Measurements from ENCODE around the gene AMFR. TPM values are rescaled to one million over a fixed set of nuclear protein-coding genes. Genes with fewer than 3 reads are reported as not detected.
A peak's percentile ranks its signal among the peaks of the same experiment; 100 is the strongest.

AMFR gene
- total RNA-seq, 6 experiments from 2014 or later = 104 to 117 (median 112) TPM

DNA sequence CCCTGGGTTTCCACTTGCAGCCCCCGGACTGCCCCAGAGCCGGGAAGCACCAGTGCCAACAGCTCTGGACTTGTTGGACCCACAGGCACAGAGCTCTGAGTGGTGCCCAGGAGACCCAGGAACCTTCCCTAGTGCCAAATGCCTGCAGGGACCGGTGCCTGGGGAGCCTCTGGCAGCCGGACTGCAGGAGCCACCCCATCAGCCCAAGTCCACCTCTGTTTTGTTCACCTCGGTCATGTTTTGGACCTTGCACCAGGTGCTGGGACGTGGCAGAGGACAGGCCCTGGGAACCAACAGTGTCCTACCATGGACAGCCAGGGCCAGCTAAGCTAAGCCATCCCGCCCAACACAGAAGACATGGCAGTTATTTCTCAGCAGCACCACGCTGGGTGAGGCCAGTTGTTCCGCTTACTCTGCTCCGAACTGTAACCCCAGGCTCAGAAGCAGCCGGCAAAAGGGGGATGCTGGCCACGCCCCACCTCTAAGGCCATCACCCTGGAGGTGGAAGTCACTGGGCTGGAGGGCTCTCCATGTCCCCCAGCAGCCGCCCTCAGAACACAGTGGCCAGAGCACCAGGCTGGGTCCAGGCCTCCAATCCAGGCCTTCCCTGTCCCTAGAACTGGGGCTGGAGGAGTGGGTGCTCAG lies 79.8 kb downstream of the AMFR start:
- no peak overlapping the region for H3K27ac Mint-ChIP-seq
- peaks cover 12% of the 10 kb centered on the region for H3K4me1 Mint-ChIP-seq (ENCODE audit: low read depth)
- no peaks in the 10 kb centered on the region for H3K9me3 Mint-ChIP-seq
- no peak for DNase-seq
- peaks cover 13% of the 10 kb centered on the region for H3K27me3 Mint-ChIP-seq (ENCODE audit: insufficient read depth)
- H3K36me3 Mint-ChIP-seq (ENCODE audit: low read depth) = no peaks in the 10 kb centered on the region
- H3K4me3 Mint-ChIP-seq = no peak overlapping the region
- TF ChIP-seq, protein P1, sequence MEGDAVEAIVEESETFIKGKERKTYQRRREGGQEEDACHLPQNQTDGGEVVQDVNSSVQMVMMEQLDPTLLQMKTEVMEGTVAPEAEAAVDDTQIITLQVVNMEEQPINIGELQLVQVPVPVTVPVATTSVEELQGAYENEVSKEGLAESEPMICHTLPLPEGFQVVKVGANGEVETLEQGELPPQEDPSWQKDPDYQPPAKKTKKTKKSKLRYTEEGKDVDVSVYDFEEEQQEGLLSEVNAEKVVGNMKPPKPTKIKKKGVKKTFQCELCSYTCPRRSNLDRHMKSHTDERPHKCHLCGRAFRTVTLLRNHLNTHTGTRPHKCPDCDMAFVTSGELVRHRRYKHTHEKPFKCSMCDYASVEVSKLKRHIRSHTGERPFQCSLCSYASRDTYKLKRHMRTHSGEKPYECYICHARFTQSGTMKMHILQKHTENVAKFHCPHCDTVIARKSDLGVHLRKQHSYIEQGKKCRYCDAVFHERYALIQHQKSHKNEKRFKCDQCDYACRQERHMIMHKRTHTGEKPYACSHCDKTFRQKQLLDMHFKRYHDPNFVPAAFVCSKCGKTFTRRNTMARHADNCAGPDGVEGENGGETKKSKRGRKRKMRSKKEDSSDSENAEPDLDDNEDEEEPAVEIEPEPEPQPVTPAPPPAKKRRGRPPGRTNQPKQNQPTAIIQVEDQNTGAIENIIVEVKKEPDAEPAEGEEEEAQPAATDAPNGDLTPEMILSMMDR (IDR thresholded peaks at IDR 0.05) = no peak

DNA sequence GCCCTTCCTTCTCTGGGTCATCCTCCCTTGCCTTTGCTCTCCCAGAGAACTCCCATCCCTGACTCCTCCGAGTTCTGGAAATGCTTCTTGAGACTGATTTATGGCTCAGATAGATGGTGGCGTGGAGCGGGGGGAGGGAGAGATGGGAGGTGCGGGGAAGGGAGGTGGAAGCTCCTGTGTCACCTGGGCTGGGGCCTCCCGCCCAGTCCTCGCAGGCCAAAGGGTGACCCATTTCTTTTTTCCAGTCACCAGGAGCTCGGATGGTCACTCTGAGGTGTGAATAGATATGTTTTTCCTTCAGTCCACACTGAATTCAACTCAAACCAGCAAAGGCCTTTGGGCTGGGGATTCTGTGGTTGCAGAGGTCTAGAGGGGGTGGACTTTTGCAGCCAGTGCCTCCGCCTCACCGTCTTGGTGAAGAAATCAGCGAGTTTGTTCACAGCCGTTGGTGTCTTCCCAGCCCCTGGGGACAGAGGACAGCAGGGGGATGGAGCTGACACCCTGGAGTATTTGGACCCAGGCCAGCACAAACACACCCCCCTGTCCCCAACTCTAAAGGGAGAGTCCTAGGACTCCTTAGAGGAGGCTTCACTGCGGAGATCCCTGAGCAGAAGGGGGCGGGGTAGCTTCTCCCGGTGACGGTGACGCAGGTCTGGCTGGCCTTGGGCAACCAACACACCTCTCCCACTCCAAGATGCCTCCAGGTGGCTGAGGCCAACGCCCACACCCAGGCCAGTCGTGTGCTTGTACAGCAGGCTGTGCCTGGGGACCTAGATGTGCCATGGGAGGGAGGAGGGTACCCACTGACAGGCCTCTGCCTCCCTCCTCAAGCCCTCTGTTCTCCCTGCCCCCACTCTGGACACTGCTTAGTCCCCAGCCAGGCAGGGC lies 80.6 kb downstream of the AMFR start:
- Mint-ChIP-seq H3K4me1 (ENCODE audit: low read depth) (peaks cover 12% of the 10 kb centered on the region), H3K27me3 (ENCODE audit: insufficient read depth) (peaks cover 11% of the 10 kb centered on the region), H3K36me3 (ENCODE audit: low read depth) (no peaks in the 10 kb centered on the region), H3K4me3 (no peak overlapping the region), H3K9me3 (no peaks in the 10 kb centered on the region), H3K27ac (no peak overlapping the region)
- no peak for DNase-seq
- TF ChIP-seq, protein P1 (IDR thresholded peaks at IDR 0.05) = no peak

DNA sequence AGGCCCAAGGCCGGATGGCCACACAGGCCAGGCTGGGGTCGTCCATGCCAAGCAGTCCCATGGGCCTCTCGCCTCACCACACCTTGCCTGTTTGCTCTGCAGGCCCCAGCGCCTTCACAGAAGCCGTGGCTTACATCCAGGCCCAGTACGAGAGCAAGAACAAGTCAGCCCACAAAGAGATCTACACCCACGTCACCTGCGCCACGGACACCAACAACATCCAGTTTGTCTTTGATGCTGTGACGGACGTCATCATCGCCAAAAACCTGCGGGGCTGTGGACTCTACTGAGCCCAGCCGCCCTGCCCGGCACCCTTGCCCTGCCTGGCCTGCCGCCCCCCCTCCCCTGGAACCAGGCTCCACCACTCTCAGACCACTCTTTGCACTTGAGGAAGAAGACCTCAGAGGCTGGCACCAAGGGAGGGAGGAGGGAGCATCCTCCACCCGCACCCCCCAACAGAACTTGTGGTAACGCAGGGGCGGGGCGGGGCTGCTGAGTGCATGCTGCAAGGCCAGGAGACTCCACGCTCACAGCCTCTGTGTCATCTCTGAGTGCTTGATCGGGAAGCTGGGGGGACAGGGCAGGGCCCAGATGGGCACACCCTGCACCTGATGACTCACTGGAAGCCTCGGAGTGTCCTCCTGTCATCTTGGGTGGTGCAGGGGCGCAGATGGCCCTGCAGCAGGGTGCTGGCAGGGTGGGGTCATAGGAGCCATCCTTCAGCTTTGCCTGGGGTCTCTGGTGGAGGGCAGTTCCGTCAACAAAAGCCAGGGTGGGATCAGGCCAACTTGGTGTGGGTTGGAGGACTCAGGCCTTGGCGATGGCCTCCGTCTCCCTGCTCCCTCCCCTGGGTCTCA lies 81.5 kb downstream of the AMFR start:
- Mint-ChIP-seq H3K27ac (no peak overlapping the region), H3K4me1 (ENCODE audit: low read depth) (peaks cover 12% of the 10 kb centered on the region), H3K36me3 (ENCODE audit: low read depth) (no peaks in the 10 kb centered on the region), H3K27me3 (ENCODE audit: insufficient read depth) (peaks cover 11% of the 10 kb centered on the region), H3K4me3 (no peak overlapping the region), H3K9me3 (no peaks in the 10 kb centered on the region)
- DNase-seq = peak; percentile 28
- TF ChIP-seq, protein P1 (IDR thresholded peaks at IDR 0.05) = no peak

DNA sequence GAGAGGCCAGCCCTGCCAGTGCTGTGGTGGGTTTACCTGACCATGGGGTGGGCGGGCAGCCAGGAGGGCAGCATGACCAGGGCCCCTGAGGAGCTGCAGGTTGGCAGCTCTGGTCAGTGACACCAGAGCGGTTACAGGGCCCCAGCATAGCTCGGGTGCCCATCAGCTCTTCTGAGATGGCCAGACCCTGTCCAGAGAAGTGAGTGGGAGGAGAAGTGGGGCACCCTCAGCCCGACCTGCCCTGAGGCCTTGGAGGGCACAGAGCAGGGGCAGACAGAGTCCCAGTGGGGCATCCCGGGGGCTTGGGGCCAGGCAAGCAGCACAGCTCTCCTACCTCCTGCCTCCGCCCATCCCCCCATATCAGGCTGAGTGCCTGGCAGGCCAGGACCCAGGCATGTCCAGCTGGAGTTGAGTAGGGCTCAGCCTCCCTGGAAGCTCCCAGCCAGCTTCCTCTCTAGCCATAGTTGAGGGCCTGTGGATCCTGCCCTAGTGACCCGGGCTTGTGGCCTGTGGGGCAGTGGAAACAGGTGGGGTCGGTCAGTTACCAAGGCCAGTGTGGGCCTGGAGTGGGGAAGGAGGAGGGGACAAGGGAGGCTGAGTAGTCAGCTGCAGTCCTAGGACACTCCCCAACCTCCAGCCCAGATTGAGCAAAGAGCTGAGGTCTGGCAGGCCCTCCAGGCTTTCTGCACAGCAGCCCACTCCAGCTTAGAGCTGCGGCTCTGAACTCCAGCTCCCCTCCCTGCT lies 83.5 kb downstream of the AMFR start:
- H3K4me1 Mint-ChIP-seq (ENCODE audit: low read depth) = peaks cover 12% of the 10 kb centered on the region
- H3K27me3 Mint-ChIP-seq (ENCODE audit: insufficient read depth) = peaks cover 9% of the 10 kb centered on the region
- no peak overlapping the region for H3K4me3 Mint-ChIP-seq
- no peaks in the 10 kb centered on the region for H3K36me3 Mint-ChIP-seq (ENCODE audit: low read depth)
- H3K9me3 Mint-ChIP-seq = no peaks in the 10 kb centered on the region
- no peak overlapping the region for H3K27ac Mint-ChIP-seq
- no peak for DNase-seq
- TF ChIP-seq, protein P1 (IDR thresholded peaks at IDR 0.05) = no peak

DNA sequence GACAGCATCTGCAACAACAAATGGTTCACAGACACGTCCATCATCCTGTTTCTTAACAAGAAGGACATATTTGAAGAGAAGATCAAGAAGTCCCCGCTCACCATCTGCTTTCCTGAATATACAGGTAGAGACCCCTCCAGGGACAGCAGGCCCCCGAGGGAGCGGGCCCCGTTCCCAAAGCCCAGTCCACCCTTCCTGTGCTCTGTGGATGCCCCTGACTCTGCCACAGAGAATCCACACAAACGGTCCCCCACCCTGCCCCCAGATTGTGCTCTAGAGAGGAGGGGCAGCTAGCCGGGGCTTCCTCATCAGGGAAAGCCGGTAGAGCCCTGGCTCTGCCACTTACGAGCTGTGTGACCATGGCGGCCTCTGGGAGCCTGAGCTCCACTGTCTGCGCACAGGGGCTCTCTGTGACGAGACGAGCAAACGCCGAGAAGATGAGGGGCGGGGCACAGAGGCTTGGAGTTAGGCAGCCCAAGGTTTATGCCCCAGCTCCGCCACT lies 84.4 kb downstream of the AMFR start:
- no peak overlapping the region for H3K27ac Mint-ChIP-seq
- DNase-seq = no peak
- peaks cover 12% of the 10 kb centered on the region for H3K4me1 Mint-ChIP-seq (ENCODE audit: low read depth)
- H3K9me3 Mint-ChIP-seq = no peaks in the 10 kb centered on the region
- H3K27me3 Mint-ChIP-seq (ENCODE audit: insufficient read depth) = peaks cover 5% of the 10 kb centered on the region
- H3K36me3 Mint-ChIP-seq (ENCODE audit: low read depth) = no peaks in the 10 kb centered on the region
- H3K4me3 Mint-ChIP-seq = no peak overlapping the region
- TF ChIP-seq, protein P1 (IDR thresholded peaks at IDR 0.05) = no peak
